GM19324 (cell line): ENCODE results near the gene CASP1.
"Not testable (repeated sequence)": the region's sequence is repeated elsewhere in the genome, so short reads cannot be mapped to it uniquely, and the experiment has no call there.

Experiments used
- ATAC-seq: cut with Tn5 transposase; IDR thresholded peaks from one replicate; pipeline ENCODE4 v1.9.1; 2021; ENCODE audit warnings: mild to moderate bottlenecking, moderate library complexity; ENCODE audit not compliant: unreplicated experiment, low FRiP score

CASP1 gene

DNA sequence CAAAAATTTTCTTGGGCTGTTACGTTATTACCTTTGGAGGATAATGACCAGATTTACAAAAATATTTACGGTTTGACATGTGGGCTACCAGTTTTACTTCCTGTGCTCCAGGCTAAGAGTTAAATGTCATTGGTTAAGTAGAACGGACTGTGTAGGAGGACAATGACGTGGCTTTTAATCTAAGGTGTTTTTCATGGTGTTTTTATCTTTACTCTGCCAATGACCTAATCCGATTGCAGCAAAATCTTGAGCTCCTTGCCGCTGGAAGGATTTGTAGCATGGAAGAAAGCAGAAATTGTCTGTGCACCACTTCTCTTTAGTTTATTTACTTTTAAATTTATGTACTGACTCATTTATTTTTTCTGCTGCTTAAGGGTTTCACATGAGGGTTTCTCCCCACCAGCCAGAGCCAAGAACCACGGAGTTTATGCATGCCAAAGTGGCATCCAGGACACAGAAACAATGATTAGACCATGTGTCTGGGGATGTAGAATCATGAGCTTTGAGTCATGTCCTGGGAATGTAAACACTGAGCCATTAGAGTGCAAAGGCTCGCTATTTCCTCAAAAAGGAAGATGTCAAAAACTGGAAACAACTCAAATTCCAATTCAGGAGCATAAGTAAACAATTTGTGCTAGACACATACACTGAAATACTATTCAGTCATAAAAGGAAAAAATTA is 12.1 kb upstream of the CASP1 start:
- no peak for ATAC-seq

DNA sequence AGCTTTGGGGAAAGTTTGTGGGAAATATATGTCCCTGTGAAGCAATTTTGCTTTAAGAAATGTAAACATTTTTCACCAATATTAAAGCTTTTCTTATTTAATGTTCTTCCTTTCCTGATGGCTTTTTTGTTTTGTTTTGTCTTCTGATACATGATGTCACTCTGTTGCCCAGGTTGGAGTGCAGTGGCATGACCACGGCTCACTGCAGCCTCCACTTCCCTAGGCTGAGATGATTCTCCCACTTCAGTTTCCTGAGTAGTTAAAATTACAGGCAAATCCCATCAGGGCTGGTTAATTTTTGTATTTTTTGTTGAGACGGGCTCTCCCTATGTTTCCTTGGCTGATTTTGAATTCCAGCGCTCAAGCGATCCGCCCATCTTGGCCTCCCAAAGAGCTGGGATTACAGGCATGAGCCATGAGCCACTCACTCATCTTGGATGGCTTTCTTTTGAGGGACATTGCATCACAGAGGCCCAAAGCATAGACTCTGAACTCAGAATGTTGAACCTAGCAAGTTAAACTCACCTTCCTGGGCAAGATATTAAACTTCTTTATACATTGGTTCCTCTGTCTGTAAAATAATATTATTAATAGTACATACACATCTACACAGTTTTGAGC is 10.8 kb upstream of the CASP1 start:
- no peak for ATAC-seq

DNA sequence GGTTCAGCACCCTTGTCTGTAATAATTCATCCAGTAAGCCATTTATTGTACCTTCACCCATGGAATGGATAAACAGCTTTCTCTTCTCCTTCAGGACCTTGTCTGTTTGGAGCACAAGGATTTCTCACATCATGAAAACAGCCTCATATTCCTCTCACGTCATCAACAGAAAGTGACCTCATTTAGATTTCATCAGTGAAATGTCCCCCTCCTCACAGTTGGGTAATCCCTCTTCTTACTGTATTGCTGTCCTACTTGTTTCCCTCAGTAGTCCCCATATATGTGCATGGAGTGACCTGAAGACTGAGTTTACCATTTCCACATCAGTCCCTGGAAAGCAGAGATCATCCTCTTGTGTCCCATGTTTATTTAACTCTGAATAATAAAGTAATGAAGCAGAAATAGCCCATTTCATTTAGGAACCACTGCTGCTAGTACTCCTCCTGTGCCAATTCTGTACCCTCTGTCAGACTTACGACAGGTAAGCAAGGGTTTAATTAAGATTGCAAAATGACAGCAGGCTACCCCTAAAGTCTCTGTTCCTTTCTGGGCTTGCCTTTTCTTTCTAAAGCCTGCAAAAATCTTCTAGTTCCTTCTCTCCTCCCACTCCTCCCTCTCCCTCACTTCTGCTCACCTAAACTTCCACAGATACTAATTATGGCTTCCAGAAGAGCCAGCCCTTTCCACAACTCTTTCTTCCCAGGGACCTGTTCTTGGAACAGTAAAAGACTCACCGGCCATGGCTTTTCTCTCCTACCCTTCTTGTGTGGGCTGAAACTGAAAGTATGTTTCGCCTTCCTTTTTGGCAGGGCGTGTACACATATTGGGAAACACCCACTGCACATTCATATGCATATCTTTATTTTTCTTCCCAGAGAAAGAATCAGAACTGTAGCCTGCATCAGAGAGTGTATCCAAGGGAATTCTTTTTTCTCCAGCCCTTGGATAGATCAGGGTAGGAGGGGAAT is 9.9 kb upstream of the CASP1 start, which contains the start of gene CARD16:
TSS of gene CARD16 (minus strand) at position 779 of the 968 bp plus-strand sequence. CDS start at position 741, 38 bp downstream.
- peak; percentile 100 for ATAC-seq

DNA sequence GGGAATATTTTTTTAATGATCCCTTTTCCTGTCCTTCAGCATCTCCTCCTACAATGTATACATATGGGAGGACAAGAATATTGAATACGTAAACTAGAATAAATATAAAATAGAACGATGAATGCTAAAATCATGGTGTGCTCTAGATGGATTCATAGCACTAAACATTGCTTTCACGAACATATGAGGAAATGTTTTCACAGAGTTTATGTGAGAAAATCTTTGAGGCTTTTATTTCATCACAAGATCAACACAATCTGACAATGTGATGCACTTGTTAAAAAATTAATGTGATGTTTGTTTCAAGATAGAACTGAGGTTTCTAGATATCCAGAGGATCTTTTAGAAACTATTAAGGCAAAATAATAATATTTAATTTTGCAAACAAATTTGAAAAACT is 7.2 kb upstream of the CASP1 start:
- ATAC-seq = no peak

DNA sequence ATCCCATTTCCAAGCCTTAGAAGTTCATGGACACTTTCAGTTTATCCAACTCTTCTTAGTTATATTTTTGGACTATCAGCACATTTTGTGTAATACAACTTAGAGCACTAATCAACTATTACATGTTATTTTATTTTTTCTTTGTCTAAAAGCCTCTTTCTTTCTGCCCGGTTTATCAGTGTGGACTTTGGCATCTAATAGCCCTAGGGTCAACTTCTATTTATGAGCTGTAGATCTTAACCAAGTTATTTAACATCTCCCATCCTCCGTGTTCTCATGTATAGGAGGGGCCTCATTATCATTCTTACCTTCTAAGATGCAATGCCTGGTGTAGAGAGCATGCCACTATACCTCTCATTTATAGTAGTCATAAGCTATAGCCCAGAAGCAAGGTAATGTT is 5.8 kb upstream of the CASP1 start:
- ATAC-seq = no peak

DNA sequence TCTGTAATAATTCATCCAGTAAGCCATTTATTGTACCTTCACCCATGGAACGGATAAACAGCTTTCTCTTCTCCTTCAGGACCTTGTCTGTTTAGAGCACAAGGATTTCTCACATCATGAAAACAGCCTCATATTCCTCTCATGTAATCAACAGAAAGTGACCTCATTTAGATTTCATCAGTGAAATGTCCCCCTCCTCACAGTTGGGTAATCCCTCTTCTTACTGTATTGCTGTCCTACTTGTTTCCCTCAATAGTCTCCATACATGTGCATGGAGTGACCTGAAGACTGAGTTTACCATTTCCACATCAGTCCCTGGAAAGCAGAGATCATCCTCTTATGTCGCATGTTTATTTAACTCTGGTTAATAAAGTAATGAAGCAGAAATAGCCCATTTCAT is 556 bp downstream of the CASP1 start:
- not testable (repeated sequence) for ATAC-seq

DNA sequence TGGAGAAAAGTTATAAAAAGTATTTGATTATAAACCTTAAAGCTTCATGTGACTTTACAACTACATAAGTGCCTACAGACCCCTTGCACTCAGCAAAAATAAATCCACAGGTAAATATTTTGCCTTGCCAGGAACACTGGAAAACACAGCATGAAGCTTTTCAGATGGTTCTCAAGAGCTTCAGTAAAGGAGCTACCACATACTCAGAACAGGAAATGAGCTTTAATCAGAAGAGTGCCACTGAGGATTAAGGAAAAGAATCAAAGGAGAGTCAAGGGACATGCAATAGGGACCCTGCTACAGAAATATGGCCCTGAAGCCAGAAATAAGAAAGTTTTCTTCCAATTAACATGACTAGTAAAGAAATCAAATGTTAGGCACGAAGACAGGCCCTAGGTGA is 1.2 kb downstream of the CASP1 start:
- no peak for ATAC-seq

DNA sequence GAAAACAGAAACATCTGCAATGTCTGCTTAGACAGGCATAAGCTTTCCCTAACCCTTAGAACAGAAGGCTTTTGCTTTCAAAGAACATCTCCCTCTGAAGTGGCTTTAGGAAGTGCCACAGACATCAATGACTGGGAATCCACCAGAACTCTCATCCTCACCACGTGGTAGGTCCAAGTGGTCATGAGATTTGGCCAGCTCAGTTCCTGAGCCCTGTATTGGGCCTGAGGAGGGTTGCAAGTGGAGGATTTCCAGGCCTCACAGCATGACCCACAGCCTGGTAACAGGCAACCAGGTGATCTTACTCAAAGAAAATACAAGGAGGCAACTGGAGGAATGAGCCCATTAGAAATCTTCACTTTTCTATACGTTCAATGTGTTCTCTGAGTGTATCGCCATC is 1.6 kb downstream of the CASP1 start:
- no peak for ATAC-seq

DNA sequence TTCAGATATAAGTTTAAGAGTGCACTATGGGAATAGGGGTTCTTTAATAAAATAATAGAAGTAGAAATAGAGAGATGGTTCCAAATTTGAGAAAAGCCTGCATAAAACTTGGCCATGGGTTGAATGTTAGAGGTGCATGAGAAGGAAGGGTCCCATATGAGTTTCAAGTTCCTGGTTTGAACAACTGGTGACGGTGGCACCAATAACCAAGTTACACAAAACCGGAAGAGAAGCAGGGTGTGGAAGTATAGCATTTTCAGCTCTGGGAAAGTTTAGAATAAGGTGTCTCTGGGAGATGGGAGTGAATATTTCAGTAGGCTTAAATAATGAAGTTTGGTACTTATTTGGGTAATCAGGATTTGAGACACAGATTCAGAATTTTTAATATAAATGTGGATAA is 2.4 kb downstream of the CASP1 start:
- ATAC-seq = no peak

DNA sequence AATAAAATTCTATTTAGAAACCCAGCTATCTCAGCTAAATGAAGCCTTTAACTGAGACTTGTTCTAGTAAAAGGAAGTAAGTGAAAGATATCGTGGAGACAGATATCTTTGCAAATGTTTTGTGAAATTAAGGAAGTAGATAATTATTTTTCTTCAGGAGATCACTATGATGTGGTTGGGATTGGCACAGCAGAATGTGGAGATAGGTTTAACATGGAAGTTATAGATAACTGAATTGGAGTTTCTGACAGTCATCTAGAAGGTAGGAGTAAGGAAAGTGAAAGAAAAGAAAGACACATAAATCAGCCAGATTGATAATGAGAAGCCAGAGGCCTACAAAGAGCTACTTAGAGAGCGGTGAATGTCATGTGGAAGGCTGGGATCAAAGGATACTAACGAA is 7.3 kb downstream of the CASP1 start:
- no peak for ATAC-seq

DNA sequence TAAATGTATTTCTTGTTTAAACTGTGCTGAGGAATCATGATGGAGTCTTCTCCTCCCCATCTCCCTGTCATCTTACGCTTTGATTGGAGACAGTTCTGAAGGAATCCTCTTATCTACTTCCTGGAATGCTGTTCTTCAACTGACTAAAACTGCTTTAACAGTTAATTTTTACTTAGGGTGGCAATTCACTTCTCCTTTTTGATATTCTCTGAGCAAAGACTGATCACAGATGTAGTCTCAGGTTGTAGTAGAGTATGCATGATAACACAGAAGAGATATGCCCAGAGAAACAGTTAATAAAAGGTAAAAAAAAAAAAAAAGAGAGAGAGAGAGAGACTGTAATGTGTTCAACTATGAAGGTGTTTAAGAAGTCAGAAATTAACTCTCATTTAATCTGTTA is 10.6 kb downstream of the CASP1 start:
- no peak for ATAC-seq

DNA sequence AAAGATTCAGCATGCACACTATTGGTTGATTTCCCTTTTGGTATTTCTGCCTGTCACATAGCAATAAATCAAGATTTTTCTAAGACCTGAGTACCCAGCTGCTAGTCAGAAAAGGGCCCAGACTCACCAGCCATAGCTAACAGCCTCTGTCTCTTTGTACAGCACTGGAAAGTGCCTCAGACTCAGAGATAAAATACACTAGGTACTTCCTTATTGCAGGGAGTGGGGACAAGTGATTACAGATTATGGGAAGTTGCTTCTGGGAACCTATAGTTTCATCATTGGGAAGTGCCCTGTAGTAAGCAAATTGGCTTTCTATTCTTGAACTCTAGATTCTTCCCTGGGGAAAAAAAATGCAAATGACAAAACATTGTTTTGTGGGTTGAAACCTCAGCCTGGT is 11.9 kb downstream of the CASP1 start, which contains the start of gene CASP5:
TSS of gene CASP5 (minus strand) at position 166 of the 400 bp plus-strand sequence. CDS start at position 134, 32 bp downstream.
- ATAC-seq = peak; percentile 48

DNA sequence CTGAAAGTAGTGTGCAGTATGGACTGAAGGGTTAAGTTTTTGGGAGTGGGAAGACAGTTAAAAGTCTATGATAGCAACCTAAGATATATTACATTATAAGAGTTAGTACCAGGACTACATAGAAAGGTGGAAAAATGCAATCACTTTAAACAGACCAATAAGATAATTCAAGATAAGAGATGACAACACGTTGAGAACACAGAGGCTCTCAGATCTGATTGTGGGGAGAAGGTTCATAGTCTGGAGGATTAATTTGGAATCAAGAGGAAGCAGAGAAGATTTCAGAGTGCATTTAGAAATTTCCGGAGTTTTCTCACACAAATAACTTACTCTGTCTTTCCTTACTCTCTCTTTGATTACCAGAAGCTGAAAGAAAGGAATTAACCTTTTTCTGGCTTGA is 12.4 kb downstream of the CASP1 start:
- no peak for ATAC-seq

DNA sequence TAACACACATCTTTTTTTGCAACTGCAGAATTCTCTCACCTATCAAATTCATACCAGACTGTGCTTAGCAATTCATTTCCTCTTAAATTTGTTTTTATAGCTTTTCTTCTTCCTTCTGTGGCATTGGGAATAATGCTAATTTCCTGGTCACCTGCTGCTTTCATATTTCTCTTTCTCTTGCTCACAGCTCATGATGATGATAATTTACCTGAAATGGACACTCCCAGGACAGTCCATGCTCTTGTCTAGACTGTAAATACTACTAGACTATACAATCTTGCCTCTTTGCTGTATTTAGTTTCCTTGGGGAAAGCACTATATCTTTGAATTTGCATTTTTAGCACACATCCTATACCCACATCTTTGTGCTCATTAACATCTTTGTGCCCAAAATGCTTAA is 27.5 kb downstream of the CASP1 start:
- ATAC-seq = no peak

DNA sequence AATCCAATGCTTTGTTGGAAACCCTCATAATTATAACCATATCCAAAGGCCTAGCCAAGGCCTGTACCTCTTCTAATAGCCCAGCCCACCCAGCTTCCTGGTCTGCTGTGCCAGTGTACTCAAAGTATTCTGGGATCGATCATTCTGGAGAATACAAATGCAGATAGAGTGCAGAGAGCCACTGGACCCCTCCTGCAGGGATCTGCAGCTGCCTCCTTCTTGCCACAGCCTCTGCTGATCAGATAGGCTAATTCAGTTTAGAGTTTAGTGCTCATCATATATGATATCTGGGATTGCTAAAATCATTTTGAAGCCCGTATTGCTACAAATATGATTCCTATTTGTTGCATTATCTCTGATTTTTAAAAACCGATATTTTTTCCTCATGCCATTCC is 29.5 kb downstream of the CASP1 start:
- no peak for ATAC-seq

DNA sequence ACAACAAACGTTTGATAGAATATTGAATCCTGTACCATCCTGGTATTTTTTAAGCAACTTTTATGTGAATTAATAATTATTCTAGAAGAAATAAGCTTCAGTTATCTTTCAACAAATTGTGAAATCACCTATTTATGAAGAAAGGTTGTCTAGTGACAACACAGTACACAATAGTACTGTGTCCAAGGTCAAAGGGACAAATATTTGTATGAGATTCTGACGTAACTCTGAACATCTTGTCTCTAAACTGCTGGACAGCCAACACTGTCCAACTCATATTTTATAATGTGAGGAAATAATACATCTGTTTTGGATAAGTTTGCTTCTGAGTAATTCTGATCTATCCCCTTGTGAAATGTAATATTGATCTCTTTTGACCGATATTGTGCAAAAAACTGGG is 30.9 kb downstream of the CASP1 start:
- no peak for ATAC-seq

DNA sequence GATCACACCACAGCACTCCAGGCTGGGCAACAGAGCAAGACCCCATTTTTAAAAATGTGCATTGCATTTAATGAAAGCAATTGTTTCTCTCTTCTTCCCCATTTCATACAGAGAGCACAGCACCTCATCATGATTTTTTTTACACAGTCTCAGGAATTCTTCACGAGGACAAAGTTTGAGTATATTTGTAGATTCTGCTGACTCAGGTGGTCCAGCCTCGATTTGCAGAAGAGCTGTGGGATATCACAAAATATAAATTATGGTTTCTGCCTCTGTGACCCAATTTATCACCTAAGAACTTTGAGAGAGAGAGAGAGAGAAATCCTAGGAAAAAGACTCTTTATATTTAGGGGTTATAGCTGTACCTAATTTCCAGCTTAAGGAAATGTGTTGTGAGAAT is 31.8 kb downstream of the CASP1 start:
- ATAC-seq = no peak

DNA sequence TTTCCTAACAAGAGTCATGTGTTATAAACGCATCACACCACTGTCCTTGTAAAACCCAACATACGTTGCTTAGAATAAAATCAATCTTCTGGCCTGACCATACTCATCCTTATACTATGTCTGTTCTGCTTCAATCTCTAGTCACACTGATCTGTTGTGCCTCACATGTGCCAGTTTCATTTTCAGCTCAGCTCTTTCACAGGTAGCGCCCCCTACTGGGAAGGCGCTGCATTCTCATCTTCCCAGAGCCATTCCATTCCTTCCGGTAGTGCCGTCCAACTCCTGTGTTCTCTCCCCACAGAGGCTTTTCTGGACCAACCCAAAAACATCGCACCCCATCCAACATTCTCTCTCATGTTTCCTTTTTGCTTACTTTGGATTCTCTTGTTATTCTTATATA is 34.1 kb downstream of the CASP1 start:
- ATAC-seq = peak; percentile 89

DNA sequence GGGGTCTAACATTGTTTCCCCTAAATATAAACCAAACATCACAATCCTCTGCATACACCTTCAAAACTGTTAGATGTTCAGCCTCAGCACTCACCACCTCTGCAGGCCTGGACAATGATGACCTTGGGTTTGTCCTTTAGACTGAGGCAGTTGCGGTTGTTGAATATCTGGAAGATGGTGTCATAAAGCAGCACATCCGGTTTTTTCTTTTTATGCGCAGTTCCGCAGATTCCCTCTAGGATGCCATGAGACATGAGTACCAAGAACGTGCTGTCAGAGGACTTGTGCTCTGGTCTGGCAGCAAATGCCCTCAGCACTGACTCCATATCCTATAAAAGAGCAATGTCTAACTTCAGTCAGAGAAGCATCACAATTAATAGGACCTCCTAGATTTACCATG is 34.8 kb downstream of the CASP1 start:
- no peak for ATAC-seq

DNA sequence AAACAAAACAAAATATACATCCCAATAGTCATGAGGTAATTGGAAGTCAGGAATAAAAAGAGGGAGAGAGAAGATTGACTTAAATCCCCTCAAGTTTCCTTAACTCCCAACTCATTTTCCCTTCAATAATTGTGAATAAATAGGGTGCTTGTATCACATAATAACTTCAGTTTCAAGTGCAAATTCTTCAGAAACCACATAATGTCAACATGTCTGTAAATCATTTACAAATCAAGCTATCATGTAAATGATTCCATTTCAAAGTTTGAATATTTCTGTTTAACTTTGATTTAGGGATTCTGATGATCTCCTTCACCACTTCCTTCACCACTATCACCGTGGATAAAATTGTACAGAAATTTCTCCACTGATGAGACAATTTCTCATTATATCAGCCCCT is 35.2 kb downstream of the CASP1 start:
- ATAC-seq = no peak

DNA sequence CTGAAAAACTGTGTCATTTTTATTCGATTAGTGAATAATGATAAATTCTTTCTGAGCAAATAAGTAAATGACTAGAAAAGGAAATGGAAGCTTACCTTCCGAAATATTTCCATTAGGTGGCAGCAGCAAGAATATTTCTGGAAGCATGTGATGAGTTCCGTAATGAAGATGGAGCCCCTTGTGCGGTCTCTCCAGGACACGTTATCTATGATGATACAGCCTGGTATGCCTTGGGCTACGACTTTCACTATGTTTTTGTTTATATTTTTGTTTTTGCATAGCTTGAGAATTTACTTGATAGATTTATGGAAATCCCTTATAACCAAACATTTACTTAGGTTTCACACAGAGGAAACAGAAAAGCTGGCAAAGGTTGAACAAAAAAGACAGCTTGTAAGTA is 37.7 kb downstream of the CASP1 start:
- ATAC-seq = no peak
